H1 (cell line): ENCODE data around the gene DOK3. TPM values are rescaled to one million over a fixed set of nuclear protein-coding genes. Genes with fewer than 3 reads are reported as not detected.

ENCODE experiments used
- CTCF ChIA-PET: fragments of 300-600 bp; sonication (Branson Sonifier 250); formaldehyde crosslinking; loops from one replicate; lab custom pipeline; 2021; ENCODE audit not compliant: partially characterized antibody; lab: Charles Lee
- POLR2A ChIA-PET: fragments of 300-600 bp; sonication (Branson Sonifier 250); formaldehyde crosslinking; loops from one replicate; lab custom pipeline; 2021; ENCODE audit warnings: inconsistent platforms; ENCODE audit not compliant: partially characterized antibody; lab: Charles Lee
- DNase-seq, 2 experiments: peaks; one replicate each; pipeline versions ENCODE4 v3.0.0 to v3.0.0-alpha.2; 2010 to 2022; ENCODE audit warnings: low spot score in 2 of 2, low read depth in 1 of 2, mixed read lengths in 1 of 2
- FAIRE-seq: peaks from 2 replicates; lab custom pipeline; 2011; peaks lifted over from hg19 to GRCh38; lab: Jason Lieb, UNC
- H2AFZ ChIP-seq: 2 replicates; pipeline ENCODE4 v1.8.1; 2012; ENCODE audit warnings: low read length, inconsistent platforms
- H2AK5ac ChIP-seq: 2 replicates; pipeline ENCODE4 v1.6.1; 2013; ENCODE audit warnings: low read depth, low read length
- H2BK120ac ChIP-seq: replicated peaks from 2 replicates; pipeline ENCODE3; 2013; ENCODE audit warnings: low read depth, low read length, inconsistent platforms
- H2BK12ac ChIP-seq: 2 replicates; pipeline ENCODE4 v1.6.1; 2013; ENCODE audit warnings: low read depth, low read length
- H2BK15ac ChIP-seq: 2 replicates; pipeline ENCODE4 v1.6.1; 2013; ENCODE audit warnings: low read length
- H2BK20ac ChIP-seq: 2 replicates; pipeline ENCODE4 v1.6.1; 2013; ENCODE audit warnings: low read length
- H2BK5ac ChIP-seq: 2 replicates; pipeline ENCODE4 v1.6.1; 2013; ENCODE audit warnings: low read depth, low read length
- H3K14ac ChIP-seq: 2 replicates; pipeline ENCODE4 v1.6.1; 2013; ENCODE audit warnings: inconsistent platforms; ENCODE audit not compliant: insufficient read length
- H3K18ac ChIP-seq: 2 replicates; pipeline ENCODE4 v1.6.1; 2013; ENCODE audit warnings: low read length; ENCODE audit errors: extremely low read depth
- H3K23ac ChIP-seq: 2 replicates; pipeline ENCODE4 v1.6.1; 2013; ENCODE audit warnings: inconsistent platforms; ENCODE audit not compliant: insufficient read length
- H3K23me2 ChIP-seq: 2 replicates; pipeline ENCODE4 v1.6.1; 2013; ENCODE audit warnings: low read depth, low read length
- H3K27ac ChIP-seq: 2 replicates; pipeline ENCODE4 v1.6.1; 2011; ENCODE audit warnings: low read depth, low read length, inconsistent platforms
- H3K27me3 ChIP-seq, 4 experiments: replicated peaks in 1 of 4; 1 replicate in 1 of 4; 2 replicates in 3 of 4; pipeline versions ENCODE4 v1.6.1 to v1.8.1; 2011 to 2013; ENCODE audit warnings: low read length in 3 of 4, mild to moderate bottlenecking in 3 of 4, inconsistent platforms in 2 of 4, mixed read lengths in 2 of 4, moderate library complexity in 1 of 4; ENCODE audit not compliant: control insufficient read depth in 3 of 4, insufficient read depth in 3 of 4; ENCODE audit errors: extremely low read depth in 1 of 4
- H3K36me3 ChIP-seq, 4 experiments: 2 replicates each; pipeline versions ENCODE4 v1.6.1 to v1.8.1; 2011 to 2013; ENCODE audit warnings: mild to moderate bottlenecking in 4 of 4, low read length in 3 of 4, moderate library complexity in 2 of 4, control low read depth in 1 of 4, inconsistent platforms in 1 of 4; ENCODE audit not compliant: insufficient read depth in 4 of 4, control insufficient read depth in 2 of 4
- H3K4ac ChIP-seq: replicated peaks from 2 replicates; pipeline ENCODE3; 2013; ENCODE audit warnings: low read length, low read depth, mixed read lengths, inconsistent platforms; ENCODE audit not compliant: insufficient read length
- H3K4me1 ChIP-seq, 4 experiments: replicated peaks in 1 of 4; 1 replicate in 1 of 4; 2 replicates in 3 of 4; pipeline versions ENCODE4 v1.6.1 to v1.8.1; 2011 to 2013; ENCODE audit warnings: low read length in 3 of 4, inconsistent platforms in 2 of 4, mixed read lengths in 1 of 4; ENCODE audit not compliant: insufficient read depth in 4 of 4, control insufficient read depth in 3 of 4
- H3K4me2 ChIP-seq, 2 experiments: 2 replicates each; pipeline versions ENCODE4 v1.6.1 to v1.8.1; 2011 to 2013; ENCODE audit warnings: low read depth in 2 of 2, low read length in 2 of 2, control low read depth in 1 of 2, inconsistent platforms in 1 of 2, mild to moderate bottlenecking in 1 of 2; ENCODE audit not compliant: insufficient read depth in 1 of 2
- H3K4me3 ChIP-seq, 4 experiments: fragments of 200-600, 300-600 bp in 1 of 4; sonication (generic), shearing (Covaris generic), sonication (Bioruptor Twin) in 1 of 4; 2 replicates each; pipeline versions ENCODE4 v1.5.1 to v1.8.1; 2011 to 2016; ENCODE audit warnings: low read length in 4 of 4, low read depth in 3 of 4, control low read depth in 2 of 4, inconsistent platforms in 2 of 4, mild to moderate bottlenecking in 2 of 4, mixed read lengths in 1 of 4, moderate library complexity in 1 of 4; ENCODE audit not compliant: insufficient read depth in 2 of 4; ENCODE audit errors: extremely low read depth in 1 of 4
- H3K56ac ChIP-seq: replicated peaks from 2 replicates; pipeline ENCODE3; 2013; ENCODE audit warnings: low read depth, mild to moderate bottlenecking, mixed read lengths, low read length, inconsistent platforms; ENCODE audit not compliant: insufficient read length
- H3K79me1 ChIP-seq: 2 replicates; pipeline ENCODE4 v1.6.1; 2013; ENCODE audit warnings: low read depth, low read length, control low read depth
- H3K79me2 ChIP-seq, 2 experiments: 2 replicates each; pipeline versions ENCODE4 v1.6.1 to v1.8.1; 2012 to 2013; ENCODE audit warnings: low read length in 2 of 2, mild to moderate bottlenecking in 2 of 2, inconsistent platforms in 1 of 2; ENCODE audit not compliant: insufficient read depth in 2 of 2, control insufficient read depth in 1 of 2
- H3K9ac ChIP-seq, 4 experiments: replicated peaks in 1 of 4; 1 replicate in 1 of 4; 2 replicates in 3 of 4; pipeline versions ENCODE4 v1.6.1 to v1.8.1; 2011 to 2013; ENCODE audit warnings: low read depth in 3 of 4, low read length in 3 of 4, control low read depth in 2 of 4, mild to moderate bottlenecking in 2 of 4, moderate library complexity in 2 of 4, inconsistent platforms in 1 of 4; ENCODE audit errors: extremely low read depth in 1 of 4
- H3K9me3 ChIP-seq, 2 experiments: 2 replicates each; pipeline versions ENCODE4 v1.6.1 to v1.8.1; 2012 to 2013; ENCODE audit warnings: mild to moderate bottlenecking in 2 of 2, moderate library complexity in 2 of 2, control low read depth in 1 of 2, inconsistent platforms in 1 of 2, low read depth in 1 of 2, low read length in 1 of 2, mixed read lengths in 1 of 2; ENCODE audit not compliant: insufficient read depth in 2 of 2
- H4K20me1 ChIP-seq, 2 experiments: replicated peaks in 1 of 2; 2 replicates each; pipeline versions ENCODE3 to v1.8.1; 2011 to 2013; ENCODE audit warnings: inconsistent platforms in 2 of 2, low read length in 2 of 2, mild to moderate bottlenecking in 1 of 2; ENCODE audit not compliant: insufficient read depth in 2 of 2, control insufficient read depth in 1 of 2
- H4K5ac ChIP-seq: 2 replicates; pipeline ENCODE4 v1.6.1; 2013; ENCODE audit warnings: low read length, low read depth, mixed read lengths, inconsistent platforms; ENCODE audit not compliant: insufficient read length
- H4K8ac ChIP-seq: 2 replicates; pipeline ENCODE4 v1.8.0; 2013; ENCODE audit warnings: mild to moderate bottlenecking, moderate library complexity, low read length, inconsistent platforms; ENCODE audit not compliant: insufficient read depth; ENCODE audit errors: extremely low read depth
- H4K91ac ChIP-seq: replicated peaks from 2 replicates; pipeline ENCODE3; 2013; ENCODE audit warnings: low read length, mixed read lengths, inconsistent platforms; ENCODE audit not compliant: insufficient read length
- ASH2L ChIP-seq: fragments of 200-600, 300-600 bp; sonication (generic); IDR thresholded peaks from one replicate; pipeline ENCODE4 v1.7.1; 2017; ENCODE audit warnings: low read length
- HDAC6 ChIP-seq: IDR thresholded peaks from one replicate; pipeline ENCODE4 v1.7.1; 2012; ENCODE audit warnings: low read depth, mild to moderate bottlenecking, inconsistent platforms, low read length, moderate library complexity
- MAX ChIP-seq: IDR thresholded peaks from 2 replicates; pipeline ENCODE4 v1.6.1; 2012; ENCODE audit warnings: inconsistent platforms
- YY1 ChIP-seq: IDR thresholded peaks from 2 replicates; pipeline ENCODE4 v1.6.1; 2011; ENCODE audit warnings: low read depth, mild to moderate bottlenecking, low read length
- WGBS, 2 experiments: shearing (Covaris generic) in 1 of 2; methylation state at CpG; one replicate each; pipeline versions ENCODE4 v1.1.6 to v1.1.7; 2013 to 2015; ENCODE audit warnings: low lambda C conversion rate in 2 of 2, mixed read lengths in 2 of 2, inconsistent platforms in 1 of 2, low coverage in 1 of 2, missing lambda C conversion rate in 1 of 2; ENCODE audit not compliant: insufficient replicate concordance in 2 of 2, insufficient coverage in 1 of 2, insufficient read length in 1 of 2; ENCODE audit errors: extremely low coverage in 1 of 2, missing lambda C conversion rate in 1 of 2; 5-methylcytosine and 5-hydroxymethylcytosine counted together
- polyA plus RNA-seq, 7 experiments: library from polyadenylated mRNA; depleted of rRNA in 3 of 7; stranded (reverse) in 5 of 7; unstranded in 2 of 7; fragments of >200 nt in 5 of 7; fragments of 200-250 nt in 2 of 7; gene quantifications; 1 replicate in 5 of 7; 2 replicates in 1 of 7; 4 replicates in 1 of 7; pipeline versions ENCODE4 v1.2.1 to v1.2.3, GENCODE V29; 2011 to 2013; ENCODE audit warnings: missing spikeins in 2 of 7, mixed read lengths in 2 of 7
- total RNA-seq: library from RNA; stranded (reverse); fragmentation: NEBNext Ultra II Directional; extraction: Animal tissue kit (Norgen Biotek cat#: 25700); gene quantifications from 2 replicates; pipeline ENCODE4 v1.2.1, GENCODE V29; 2021

The DOK3 gene
- total and polyA plus RNA-seq, 2 of the 8 experiments (the other 6 are each of a cell fraction or from before 2014, with no cell fraction given): 4.2 to 6.4 TPM

- Histone ChIP-seq H3K14ac (no peak overlapping the region), H2BK20ac (no peak overlapping the region), H3K4me2 (no peak overlapping the region), H2BK120ac (no peak overlapping the region), H3K27me3 (no peaks in the 10 kb centered on the region), H3K79me1 (peaks cover 3% of the 10 kb centered on the region; the same call in 1 of the 2 replicates), H3K18ac (no peak overlapping the region), H3K27ac (no peak overlapping the region), H3K9ac (no peak overlapping the region), H2BK5ac (no peak overlapping the region), H3K4me3 (no peak overlapping the region), H2AK5ac (0 out of 2 replicates have a peak overlapping the region, but pooled peaks have one; percentile 75), H3K56ac (no peak overlapping the region), H3K9me3 (no peaks in the 10 kb centered on the region), H4K91ac (no peak overlapping the region), H3K79me2 (peaks cover 0 to 6% of the 10 kb centered on the region in 2 experiments; a peak in 1 of 4 replicates), H3K4me1 (peaks cover 4 to 18% (median 11%) of the 10 kb centered on the region in 4 experiments; a peak in 6 of 7 replicates), H2BK12ac (no peak overlapping the region), H3K23ac (no peak overlapping the region), H2BK15ac (no peak overlapping the region), H4K20me1 (peaks cover 0 to 19% of the 10 kb centered on the region in 2 experiments), H4K8ac (no peak overlapping the region), H2AFZ (no peak overlapping the region), H4K5ac (no peak overlapping the region), H3K36me3 (peaks cover 27 to 50% (median 48%) of the 10 kb centered on the region in 4 experiments), H3K4ac (no peak overlapping the region), H3K23me2 (peaks cover 2% of the 10 kb centered on the region)
- ChIA-PET CTCF (interaction anchor here (0.6 to 20.8 kb wide), 4 partner anchors 10 to 1464 kb away, joined by 3 to 306 read pairs (median 30); partner anchors contain the start of gene PDLIM7), POLR2A (interaction anchor here (2.6 to 65.5 kb wide), 2 partner anchors 42 kb away, joined by 10 to 3349 read pairs; partner anchors contain the start of genes DBN1, FAM193B, PDLIM7 and PRR7)
- DNase-seq (no peak), FAIRE-seq (no peak)
- TF ChIP-seq ASH2L (no peak), HDAC6 (no peak), MAX (no peak), YY1 (no peak)
- WGBS, 2 experiments: 94% methylated on average over 3 of the region's 5 CpGs; no CpG with 5 or more reads in 1 of the 2 experiments
These were observed 1.6 kb upstream of the DOK3 start for GRCh38 chr5:177511181-177511580.
